GM12878 (cell line): ENCODE measurements around the gene FAM9C. TPM values are rescaled to one million over a fixed set of nuclear protein-coding genes. Genes with fewer than 3 reads are reported as not detected.

Experiments used
- ATAC-seq: fragments of 200-7000 bp; cut with Tn5 transposase; 3 replicates; pipeline ENCODE4 v1.9.1; 2020; ENCODE audit warnings: mild to moderate bottlenecking, moderate library complexity
- BruUV-seq: library from RNA; stranded (reverse); fragments of 400-500 nt; replicated peaks from 2 replicates; lab custom pipeline; 2021; lab: Mats Ljungman, UMichigan
- CTCF ChIA-PET: fragments of 300-600 bp; sonication (Branson Sonifier 250); formaldehyde crosslinking; extraction: SDS; loops from one replicate; lab custom pipeline; 2021; ENCODE audit warnings: inconsistent platforms; lab: Yijun Ruan, JAX
- POLR2A ChIA-PET: fragments of 350-600 bp; formaldehyde crosslinking; extraction: SDS; loops from one replicate; lab custom pipeline; 2021; ENCODE audit warnings: inconsistent platforms; lab: Charles Lee
- RAD21 ChIA-PET: fragments of 300-600 bp; sonication (Branson Sonifier 250); formaldehyde crosslinking; loops from one replicate; lab custom pipeline; 2023; ENCODE audit warnings: antibody characterized with exemption; ENCODE audit not compliant: unreplicated experiment; lab: Charles Lee
- SMC1A ChIA-PET: fragments of 300-600 bp; sonication (Branson Sonifier 250); formaldehyde crosslinking; loops from one replicate; lab custom pipeline; 2023; ENCODE audit not compliant: unreplicated experiment, uncharacterized antibody; lab: Charles Lee
- DNase-seq: peaks from one replicate; pipeline ENCODE4 v3.0.0-alpha.2; 2011; ENCODE audit warnings: low read depth, low spot score
- FAIRE-seq: peaks from 3 replicates; lab custom pipeline; 2011; peaks lifted over from hg19 to GRCh38; lab: Jason Lieb, UNC
- H2AFZ ChIP-seq: 2 replicates; pipeline ENCODE4 v1.6.0; 2011; ENCODE audit warnings: low read depth, low read length, control low read depth; ENCODE audit not compliant: control insufficient read depth
- H3K27ac ChIP-seq: 2 replicates; pipeline ENCODE4 v1.5.1; 2011; ENCODE audit warnings: control low read depth; ENCODE audit not compliant: control insufficient read depth, insufficient read depth
- H3K27me3 ChIP-seq, 2 experiments: replicated peaks in 1 of 2; 2 replicates each; pipeline versions ENCODE4 v1.6.0 to v1.6.1; 2011; ENCODE audit warnings: low read length in 1 of 2; ENCODE audit not compliant: control insufficient read depth in 2 of 2, insufficient read depth in 2 of 2
- H3K36me3 ChIP-seq, 2 experiments: 2 replicates each; pipeline ENCODE4 v1.5.1; 2011; ENCODE audit warnings: low read length in 1 of 2; ENCODE audit not compliant: control insufficient read depth in 2 of 2, insufficient read depth in 2 of 2
- H3K4me1 ChIP-seq: 2 replicates; pipeline ENCODE4 v1.6.1; 2011; ENCODE audit warnings: mild to moderate bottlenecking, low read length, moderate library complexity, mixed read lengths; ENCODE audit not compliant: control insufficient read depth, insufficient read depth
- H3K4me2 ChIP-seq: 2 replicates; pipeline ENCODE4 v1.6.0; 2011; ENCODE audit warnings: control low read depth; ENCODE audit not compliant: control insufficient read depth, insufficient read depth
- H3K4me3 ChIP-seq: fragments of 200-600 bp; sonication (generic); 2 replicates; pipeline ENCODE4 v1.5.1; 2016
- H3K79me2 ChIP-seq: 2 replicates; pipeline ENCODE4 v1.6.0; 2011; ENCODE audit warnings: low read length; ENCODE audit not compliant: control insufficient read depth, insufficient read depth
- H3K9ac ChIP-seq: 2 replicates; pipeline ENCODE4 v1.8.0; 2011; ENCODE audit warnings: low read length, control low read depth, mixed read lengths; ENCODE audit not compliant: control insufficient read depth, insufficient read depth
- H3K9me3 ChIP-seq: replicated peaks from 3 replicates; pipeline ENCODE4 v1.5.1; 2011; ENCODE audit warnings: mild to moderate bottlenecking, low read length; ENCODE audit not compliant: control insufficient read depth, insufficient read depth
- H4K20me1 ChIP-seq: 2 replicates; pipeline ENCODE4 v1.6.0; 2011; ENCODE audit not compliant: control insufficient read depth, insufficient read depth
- ATF3 ChIP-seq: IDR thresholded peaks from 2 replicates; pipeline ENCODE4 v1.6.1; 2011; ENCODE audit warnings: low read depth, mild to moderate bottlenecking, low read length, moderate library complexity, borderline replicate concordance; ENCODE audit errors: extremely low read depth
- ELK1 ChIP-seq: IDR thresholded peaks from 2 replicates; pipeline ENCODE4 v1.6.1; 2012; ENCODE audit warnings: low read depth, low read length, improper control_type of control experiment
- GABPA ChIP-seq: IDR thresholded peaks from 2 replicates; pipeline ENCODE4 v1.6.1; 2014; ENCODE audit warnings: antibody characterized with exemption, low read depth, mild to moderate bottlenecking, inconsistent platforms
- HDAC6 ChIP-seq: fragments of 200-600 bp; sonication (generic); IDR thresholded peaks from one replicate; pipeline ENCODE4 v1.8.0; 2017; ENCODE audit warnings: antibody characterized with exemption; ENCODE audit not compliant: unreplicated experiment
- PRDM15 ChIP-seq: fragments of 450-650 bp; formaldehyde crosslinking; IDR thresholded peaks from 2 replicates; pipeline ENCODE4 v1.4.0; 2020; ENCODE audit warnings: mild to moderate bottlenecking, moderate library complexity
- SUZ12 ChIP-seq: fragments of 200-600 bp; sonication (generic); IDR thresholded peaks from one replicate; pipeline ENCODE4 v1.6.1; 2018; ENCODE audit warnings: antibody characterized with exemption, mild to moderate bottlenecking; ENCODE audit not compliant: unreplicated experiment
- ZBTB40 ChIP-seq: fragments of 450-650 bp; IDR thresholded peaks from 2 replicates; pipeline ENCODE4 v1.6.1; 2016; ENCODE audit warnings: mild to moderate bottlenecking, moderate library complexity, borderline replicate concordance
- ZNF217 ChIP-seq: fragments of 450-650 bp; IDR thresholded peaks from 2 replicates; pipeline ENCODE4 v1.6.1; 2017; ENCODE audit warnings: antibody characterized with exemption, mild to moderate bottlenecking
- WGBS: methylation state at CpG from one replicate; pipeline ENCODE4 v1.1.6; 2016; ENCODE audit warnings: low lambda C conversion rate; ENCODE audit not compliant: insufficient replicate concordance, insufficient coverage; ENCODE audit errors: missing lambda C conversion rate; 5-methylcytosine and 5-hydroxymethylcytosine counted together
- in situ Hi-C: fragments of 300-500 bp; cut with MboI; formaldehyde crosslinking; loops from 9 replicates; pipeline ENCODE4 v1.14.3; 2018; ENCODE audit warnings: mixed read lengths
- intact Hi-C: fragments of 100-400 bp; cut with micrococcal nuclease; formaldehyde crosslinking; loops from one replicate; pipeline ENCODE4 v1.14.2; 2022; ENCODE audit not compliant: unreplicated experiment
- polyA plus RNA-seq, 11 experiments: library from polyadenylated mRNA; depleted of rRNA in 4 of 11; unstranded in 6 of 11; stranded (reverse) in 5 of 11; fragments of >200 nt; fragmentation: Nextera tagmentation in 4 of 11; fragmentation: Illumina TruSeq in 1 of 11; extraction: Ambion mirVana in 4 of 11; extraction: Trizol in 1 of 11; gene quantifications; 1 replicate in 1 of 11; 2 replicates in 10 of 11; pipeline versions ENCODE4 v1.2.1 to v1.2.3, GENCODE V29; 2011 to 2016; ENCODE audit warnings: inconsistent platforms in 2 of 11, missing spikeins in 2 of 11, low read depth in 1 of 11
- total RNA-seq, 4 experiments: library from RNA; depleted of rRNA in 3 of 4; stranded (reverse); fragments of >200 nt in 3 of 4; fragmentation: Illumina TruSeq in 1 of 4; extraction: Trizol in 1 of 4; gene quantifications; 2 replicates each; pipeline versions ENCODE4 v1.2.1 to v1.2.3, GENCODE V29; 2013 to 2021

Gene FAM9C
- total and polyA plus RNA-seq, 10 of the 15 experiments (the other 5 are each of a cell fraction or from before 2014, with no cell fraction given) = 0.01 to 0.03 TPM; not detected in 8

- DNase-seq (no peak), FAIRE-seq (no peak), ATAC-seq (no peak)
- Histone ChIP-seq H3K27me3 (no peaks in the 10 kb centered on the region), H3K9me3 (no peaks in the 10 kb centered on the region), H3K27ac (peak overlapping the region; percentile 91), H4K20me1 (no peaks in the 10 kb centered on the region)
- CTCF ChIA-PET = interaction anchor here (0.7 to 12.2 kb wide), 11 partner anchors 10 to 254 kb away, joined by 3 to 123 read pairs (median 4); no protein-coding TSS in a partner anchor
- in situ Hi-C loops = loop anchor here (5.0 kb wide), 2 partner anchors 54 to 86 kb away; no protein-coding TSS in a partner anchor
- TF ChIP-seq SUZ12 (no peak), ELK1 (no peak), ATF3 (no peak), GABPA (no peak), ZNF217 (no peak), PRDM15 (no peak), HDAC6 (no peak), ZBTB40 (no peak)
- TF ChIP-seq, all 136 proteins: peak for 0
- no peaks in the 10 kb centered on the region; the same call in none of the 2 replicates for H3K79me2 ChIP-seq
- RAD21 ChIA-PET = interaction anchor here (1.2 to 22.5 kb wide), 12 partner anchors 9 to 486 kb away, joined by 3 to 689 read pairs (median 30); partner anchors contain the start of gene TMSB4X
- peaks cover 73% of the 10 kb centered on the region for H3K4me1 ChIP-seq
- H2AFZ ChIP-seq = no peak overlapping the region
- H3K4me3 ChIP-seq = no peak overlapping the region
- H3K4me2 ChIP-seq = peak overlapping the region; percentile 52
- no peaks in the 10 kb centered on the region for H3K36me3 ChIP-seq
- peak overlapping the region; percentile 50 for H3K9ac ChIP-seq
- POLR2A ChIA-PET = interaction anchor here (1.2 to 17.2 kb wide), 10 partner anchors 11 to 83 kb away, joined by 3 to 280 read pairs (median 8); no protein-coding TSS in a partner anchor
- intact Hi-C loops = loop anchor here (5.0 to 10.0 kb wide), 2 partner anchors 164 to 486 kb away; no protein-coding TSS in a partner anchor
- 41% methylated on average over 5 of the region's 5 CpGs for WGBS
- SMC1A ChIA-PET = interaction anchor here (0.7 to 25.1 kb wide), 10 partner anchors 10 to 489 kb away, joined by 3 to 847 read pairs (median 46); partner anchors contain the start of gene TMSB4X
- no TSS peak for BruUV-seq
These were observed 43.3 kb downstream of the FAM9C start for GRCh38 chrX:13001097-13001496.
